Mesendoderm (in vitro differentiated cells): ENCODE measurements around the gene GGT1.
"Not testable (repeated sequence)": the region's sequence is repeated elsewhere in the genome, so short reads cannot be mapped to it uniquely, and the experiment has no call there.

ENCODE experiments used
- DNase-seq: peaks from one replicate; pipeline ENCODE4 v3.0.0; 2013
- H2AK5ac ChIP-seq: 2 replicates; pipeline ENCODE4 v1.6.1; 2013; ENCODE audit warnings: low read length, inconsistent platforms
- H2BK120ac ChIP-seq: 2 replicates; pipeline ENCODE4 v1.6.1; 2013; ENCODE audit warnings: low read depth, mild to moderate bottlenecking, low read length, moderate library complexity, mixed read lengths
- H2BK15ac ChIP-seq: replicated peaks from 2 replicates; pipeline ENCODE4 v1.6.1; 2013; ENCODE audit warnings: low read depth, mild to moderate bottlenecking, moderate library complexity
- H2BK5ac ChIP-seq: 2 replicates; pipeline ENCODE4 v1.6.1; 2013; ENCODE audit warnings: low read length, inconsistent platforms
- H3K18ac ChIP-seq: 2 replicates; pipeline ENCODE4 v1.6.1; 2013; ENCODE audit warnings: mild to moderate bottlenecking, low read length, mixed read lengths
- H3K23ac ChIP-seq: one replicate; pipeline ENCODE4 v1.6.1; 2013; ENCODE audit warnings: low read length
- H3K27ac ChIP-seq: 2 replicates; pipeline ENCODE4 v1.5.1; 2013; ENCODE audit warnings: low read depth, mild to moderate bottlenecking, inconsistent platforms, low read length, moderate library complexity
- H3K27me3 ChIP-seq: 2 replicates; pipeline ENCODE4 v1.6.1; 2013; ENCODE audit warnings: low read length, control low read depth, mild to moderate bottlenecking, inconsistent platforms; ENCODE audit not compliant: insufficient read depth, poor library complexity
- H3K36me3 ChIP-seq: 2 replicates; pipeline ENCODE4 v1.6.1; 2013; ENCODE audit warnings: low read length, inconsistent platforms; ENCODE audit not compliant: control insufficient read depth, insufficient read depth
- H3K4ac ChIP-seq: one replicate; pipeline ENCODE4 v1.6.1; 2013; ENCODE audit warnings: low read depth, mild to moderate bottlenecking, low read length, moderate library complexity
- H3K4me1 ChIP-seq: 2 replicates; pipeline ENCODE4 v1.6.1; 2013; ENCODE audit warnings: low read depth, low read length, inconsistent platforms; ENCODE audit not compliant: control insufficient read depth
- H3K4me2 ChIP-seq: 2 replicates; pipeline ENCODE4 v1.6.1; 2013; ENCODE audit warnings: low read length
- H3K4me3 ChIP-seq: 2 replicates; pipeline ENCODE4 v1.5.1; 2013; ENCODE audit warnings: mild to moderate bottlenecking, low read length
- H3K56ac ChIP-seq: one replicate; pipeline ENCODE4 v1.6.1; 2013; ENCODE audit warnings: low read length
- H3K79me1 ChIP-seq: 2 replicates; pipeline ENCODE4 v1.6.1; 2013; ENCODE audit warnings: low read length, inconsistent platforms
- H3K79me2 ChIP-seq: 2 replicates; pipeline ENCODE4 v1.6.1; 2013; ENCODE audit warnings: mild to moderate bottlenecking, low read length; ENCODE audit not compliant: control insufficient read depth, insufficient read depth
- H3K9ac ChIP-seq: 2 replicates; pipeline ENCODE4 v1.6.1; 2013; ENCODE audit warnings: low read length, inconsistent platforms
- H4K5ac ChIP-seq: one replicate; pipeline ENCODE4 v1.6.1; 2013; ENCODE audit warnings: low read length
- H4K8ac ChIP-seq: one replicate; pipeline ENCODE4 v1.6.1; 2013; ENCODE audit warnings: low read depth, mild to moderate bottlenecking, control low read depth, low read length, moderate library complexity
- WGBS: extraction: QIAGEN DNeasy Blood & Tissue Kit; methylation state at CpG from one replicate; pipeline ENCODE4 v1.1.7; 2013; ENCODE audit warnings: low lambda C conversion rate, missing lambda C conversion rate; ENCODE audit not compliant: insufficient coverage; ENCODE audit errors: extremely low coverage; 5-methylcytosine and 5-hydroxymethylcytosine counted together

The GGT1 gene

GRCh38 chr22:24645408-24646399, 42.7 kb downstream of the GGT1 start:
- H3K27ac ChIP-seq, H3K9ac ChIP-seq, H3K4ac ChIP-seq, H2AK5ac ChIP-seq, H3K23ac ChIP-seq, DNase-seq, H3K4me1 ChIP-seq, H3K4me3 ChIP-seq, H3K56ac ChIP-seq, H4K5ac ChIP-seq, H3K36me3 ChIP-seq, H2BK5ac ChIP-seq, H3K79me1 ChIP-seq, H2BK120ac ChIP-seq, H2BK15ac ChIP-seq, H3K4me2 ChIP-seq, H3K27me3 ChIP-seq, H3K79me2 ChIP-seq, H4K8ac ChIP-seq, H3K18ac ChIP-seq: not testable (repeated sequence)
- no CpG with 5 or more reads among the region's 21 CpGs for WGBS

- not testable (repeated sequence) for H3K79me1 ChIP-seq, H2BK15ac ChIP-seq, H4K5ac ChIP-seq, H3K56ac ChIP-seq, H3K27ac ChIP-seq, H3K27me3 ChIP-seq, H3K4me3 ChIP-seq, H2BK5ac ChIP-seq, H2AK5ac ChIP-seq, H2BK120ac ChIP-seq, H4K8ac ChIP-seq, DNase-seq, H3K4me1 ChIP-seq, H3K18ac ChIP-seq, H3K9ac ChIP-seq, H3K23ac ChIP-seq, H3K4ac ChIP-seq, H3K4me2 ChIP-seq, H3K79me2 ChIP-seq, H3K36me3 ChIP-seq
- no CpG with 5 or more reads among the region's 19 CpGs for WGBS
Observed at GRCh38 chr22:24646756-24647155, 43.8 kb downstream of the GGT1 start.

GRCh38 chr22:24649371-24649770, 46.4 kb downstream of the GGT1 start:
- not testable (repeated sequence) for H3K4me1 ChIP-seq, H3K79me2 ChIP-seq, H3K18ac ChIP-seq, H3K56ac ChIP-seq, H4K5ac ChIP-seq, H4K8ac ChIP-seq, H2AK5ac ChIP-seq, H3K4me3 ChIP-seq, H3K27ac ChIP-seq, H3K4me2 ChIP-seq, H2BK15ac ChIP-seq, H3K27me3 ChIP-seq, H3K4ac ChIP-seq, DNase-seq, H3K9ac ChIP-seq, H3K23ac ChIP-seq, H2BK5ac ChIP-seq, H3K79me1 ChIP-seq, H3K36me3 ChIP-seq, H2BK120ac ChIP-seq
- no CpG with 5 or more reads among the region's 4 CpGs for WGBS

GRCh38 chr22:24650884-24651283, 47.9 kb downstream of the GGT1 start:
- H3K79me1 ChIP-seq, H3K4me3 ChIP-seq, H3K27ac ChIP-seq, H2BK15ac ChIP-seq, H4K5ac ChIP-seq, DNase-seq, H3K4me1 ChIP-seq, H2AK5ac ChIP-seq, H3K23ac ChIP-seq, H3K56ac ChIP-seq, H3K79me2 ChIP-seq, H3K36me3 ChIP-seq, H2BK120ac ChIP-seq, H3K4me2 ChIP-seq, H2BK5ac ChIP-seq, H3K4ac ChIP-seq, H3K27me3 ChIP-seq, H3K18ac ChIP-seq, H3K9ac ChIP-seq, H4K8ac ChIP-seq: not testable (repeated sequence)
- no CpG with 5 or more reads among the region's 10 CpGs for WGBS

GRCh38 chr22:24665395-24665794, 62.4 kb downstream of the GGT1 start:
- not testable (repeated sequence) for H3K27ac ChIP-seq, H3K79me1 ChIP-seq, H3K9ac ChIP-seq, H3K4me3 ChIP-seq, H2BK15ac ChIP-seq, H2AK5ac ChIP-seq, H3K4me2 ChIP-seq, H3K27me3 ChIP-seq, DNase-seq, H2BK120ac ChIP-seq, H3K23ac ChIP-seq, H4K5ac ChIP-seq, H3K79me2 ChIP-seq, H4K8ac ChIP-seq, H3K18ac ChIP-seq, H2BK5ac ChIP-seq, H3K56ac ChIP-seq, H3K4ac ChIP-seq, H3K36me3 ChIP-seq, H3K4me1 ChIP-seq
- no CpG with 5 or more reads among the region's 3 CpGs for WGBS
